ENCODE results near the gene MTG1.
"Not testable (repeated sequence)": the region's sequence is repeated elsewhere in the genome, so short reads cannot be mapped to it uniquely, and the experiment has no call there.

Gene MTG1

GRCh38 chr10:133384071-133384470 lies 9.9 kb upstream of the MTG1 start:
- TF ChIP-seq CTCF (conservative IDR thresholded peaks at IDR 0.05): no peak
- no peak overlapping the region for H3K27ac ChIP-seq

DNA sequence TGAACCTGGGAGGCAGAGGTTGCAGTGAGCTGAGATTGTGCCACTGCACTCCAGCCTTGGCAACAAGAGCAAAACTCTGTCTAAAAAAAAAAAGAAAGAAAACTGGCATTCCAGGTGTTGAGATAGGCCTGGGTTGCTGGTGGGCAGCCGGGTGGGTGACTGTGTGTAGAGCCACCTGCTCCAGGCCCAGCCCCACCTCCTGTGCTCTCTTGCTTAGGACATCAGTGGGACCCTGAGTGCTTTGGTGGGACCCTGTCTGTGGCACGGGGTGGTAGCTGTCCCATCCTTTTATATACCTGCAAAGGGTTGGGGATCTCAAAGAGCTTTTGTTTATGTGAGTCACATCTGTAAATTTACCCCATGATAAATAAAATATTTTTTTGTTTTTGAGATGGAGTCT lies 8.7 kb upstream of the MTG1 start:
- TF ChIP-seq CTCF (conservative IDR thresholded peaks at IDR 0.05): no peak
- no peak overlapping the region for H3K27ac ChIP-seq

DNA sequence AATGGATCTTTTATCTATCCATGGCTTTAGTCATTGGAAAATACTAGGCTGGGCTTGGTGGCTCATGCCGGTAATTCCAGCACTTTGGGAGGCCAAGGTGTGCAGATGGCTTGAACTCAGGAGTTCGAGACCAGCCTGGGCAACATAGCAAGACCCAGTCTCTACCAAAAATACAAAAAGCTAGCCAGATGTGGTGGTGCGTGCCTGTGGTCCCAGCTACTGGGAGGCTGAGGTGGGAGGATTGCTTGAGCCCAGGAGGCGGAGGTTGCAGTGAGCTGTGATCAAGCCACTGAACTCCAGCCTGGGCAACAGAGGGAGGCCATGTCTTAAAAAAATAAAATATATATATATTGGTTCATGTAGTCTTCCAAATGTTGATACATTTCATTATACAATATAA lies 7.0 kb upstream of the MTG1 start:
- H3K27ac ChIP-seq: not testable (repeated sequence)

DNA sequence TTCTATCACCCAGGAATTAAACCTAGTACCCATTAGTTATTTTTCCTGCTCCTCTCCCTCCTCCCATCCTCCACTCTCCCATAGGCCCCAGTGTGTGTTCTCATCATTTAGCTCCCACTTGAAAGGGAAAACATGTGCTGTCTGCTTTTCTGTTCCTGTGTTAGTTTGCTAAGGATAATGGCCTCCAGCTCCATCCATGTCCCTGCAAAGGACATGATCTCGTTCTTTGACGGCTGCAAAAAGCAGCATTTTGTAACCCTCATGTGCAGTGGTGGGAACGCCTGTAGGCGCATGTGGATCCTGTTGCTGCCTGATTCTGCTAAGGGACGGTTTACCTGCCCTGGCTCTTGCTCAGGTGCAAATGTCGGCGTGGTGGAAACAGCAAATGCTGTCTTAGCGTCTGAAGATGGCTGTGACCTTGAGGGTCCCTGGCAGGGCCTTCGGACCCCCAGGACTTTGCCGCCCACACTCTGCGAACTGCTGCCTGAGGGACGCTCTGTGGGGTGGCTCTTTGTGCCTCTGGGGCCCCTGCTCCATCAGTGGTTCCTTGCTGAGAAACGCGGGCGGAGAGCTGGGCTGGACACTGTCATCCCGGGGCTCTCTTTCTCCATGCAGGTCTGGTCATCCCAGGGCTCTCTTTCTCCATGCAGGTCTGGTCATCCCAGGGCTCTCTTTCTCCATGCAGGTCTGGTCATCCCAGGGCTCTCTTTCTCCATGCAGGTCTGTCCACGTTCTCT lies 5.6 kb upstream of the MTG1 start:
- no peak overlapping the region for H3K27ac ChIP-seq
- TF ChIP-seq CTCF (conservative IDR thresholded peaks at IDR 0.05): no peak

- no peak for TF ChIP-seq CTCF (conservative IDR thresholded peaks at IDR 0.05)
- H3K27ac ChIP-seq: no peak overlapping the region
Measured at GRCh38 chr10:133388973-133389818, 4.8 kb upstream of the MTG1 start.

DNA sequence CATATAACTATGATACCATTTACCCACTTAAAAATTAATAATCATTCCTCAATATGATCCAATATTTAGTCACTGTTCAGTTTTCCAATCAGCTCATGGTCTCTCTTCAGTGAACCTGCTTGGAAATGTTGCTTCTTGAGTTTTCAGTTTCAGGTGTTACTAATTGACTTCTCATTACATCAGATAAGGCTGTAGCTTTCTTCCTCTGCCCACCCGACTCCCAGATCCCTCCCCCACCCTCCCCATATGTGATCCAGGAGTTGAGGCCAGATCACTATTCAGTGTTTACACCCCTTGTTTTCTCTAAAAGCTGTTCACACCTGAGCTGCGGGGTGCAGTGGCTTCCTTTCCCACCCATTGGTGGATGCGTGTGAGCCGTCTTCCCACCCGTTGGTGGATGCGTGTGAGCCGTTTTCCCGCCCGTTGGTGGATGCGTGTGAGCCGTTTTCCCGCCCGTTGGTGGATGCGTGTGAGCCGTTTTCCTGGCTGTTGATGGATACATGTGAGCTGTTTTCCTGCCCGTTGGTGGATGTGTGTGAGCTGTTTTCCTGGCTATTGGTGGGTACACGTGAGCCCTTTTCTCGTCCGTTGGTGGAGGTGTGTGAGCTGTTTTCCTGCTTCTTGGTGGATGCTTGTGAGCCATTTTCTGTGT lies 3.2 kb upstream of the MTG1 start:
- no peak overlapping the region for H3K27ac ChIP-seq
- TF ChIP-seq CTCF (conservative IDR thresholded peaks at IDR 0.05): no peak

- no peak overlapping the region for H3K27ac ChIP-seq
- TF ChIP-seq CTCF (conservative IDR thresholded peaks at IDR 0.05): no peak
Measured at GRCh38 chr10:133391249-133391635, 2.7 kb upstream of the MTG1 start.

Measured in VCaP (cell line).